H1 (cell line): ENCODE results near the gene TNIP1. TPM values are rescaled to one million over a fixed set of nuclear protein-coding genes. Genes with fewer than 3 reads are reported as not detected.

Experiments used
- CTCF ChIA-PET: fragments of 300-600 bp; sonication (Branson Sonifier 250); formaldehyde crosslinking; loops from one replicate; lab custom pipeline; 2021; ENCODE audit not compliant: partially characterized antibody; lab: Charles Lee
- POLR2A ChIA-PET: fragments of 300-600 bp; sonication (Branson Sonifier 250); formaldehyde crosslinking; loops from one replicate; lab custom pipeline; 2021; ENCODE audit warnings: inconsistent platforms; ENCODE audit not compliant: partially characterized antibody; lab: Charles Lee
- DNase-seq, 2 experiments: peaks; one replicate each; pipeline versions ENCODE4 v3.0.0 to v3.0.0-alpha.2; 2010 to 2022; ENCODE audit warnings: low spot score in 2 of 2, low read depth in 1 of 2, mixed read lengths in 1 of 2
- FAIRE-seq: peaks from 2 replicates; lab custom pipeline; 2011; peaks lifted over from hg19 to GRCh38; lab: Jason Lieb, UNC
- H2AFZ ChIP-seq: 2 replicates; pipeline ENCODE4 v1.8.1; 2012; ENCODE audit warnings: low read length, inconsistent platforms
- H2AK5ac ChIP-seq: 2 replicates; pipeline ENCODE4 v1.6.1; 2013; ENCODE audit warnings: low read depth, low read length
- H2BK120ac ChIP-seq: replicated peaks from 2 replicates; pipeline ENCODE3; 2013; ENCODE audit warnings: low read depth, low read length, inconsistent platforms
- H2BK12ac ChIP-seq: 2 replicates; pipeline ENCODE4 v1.6.1; 2013; ENCODE audit warnings: low read depth, low read length
- H2BK15ac ChIP-seq: 2 replicates; pipeline ENCODE4 v1.6.1; 2013; ENCODE audit warnings: low read length
- H2BK20ac ChIP-seq: 2 replicates; pipeline ENCODE4 v1.6.1; 2013; ENCODE audit warnings: low read length
- H2BK5ac ChIP-seq: 2 replicates; pipeline ENCODE4 v1.6.1; 2013; ENCODE audit warnings: low read depth, low read length
- H3K14ac ChIP-seq: 2 replicates; pipeline ENCODE4 v1.6.1; 2013; ENCODE audit warnings: inconsistent platforms; ENCODE audit not compliant: insufficient read length
- H3K18ac ChIP-seq: 2 replicates; pipeline ENCODE4 v1.6.1; 2013; ENCODE audit warnings: low read length; ENCODE audit errors: extremely low read depth
- H3K23ac ChIP-seq: 2 replicates; pipeline ENCODE4 v1.6.1; 2013; ENCODE audit warnings: inconsistent platforms; ENCODE audit not compliant: insufficient read length
- H3K23me2 ChIP-seq: 2 replicates; pipeline ENCODE4 v1.6.1; 2013; ENCODE audit warnings: low read depth, low read length
- H3K27ac ChIP-seq: 2 replicates; pipeline ENCODE4 v1.6.1; 2011; ENCODE audit warnings: low read depth, low read length, inconsistent platforms
- H3K27me3 ChIP-seq, 4 experiments: replicated peaks in 1 of 4; 1 replicate in 1 of 4; 2 replicates in 3 of 4; pipeline versions ENCODE4 v1.6.1 to v1.8.1; 2011 to 2013; ENCODE audit warnings: low read length in 3 of 4, mild to moderate bottlenecking in 3 of 4, inconsistent platforms in 2 of 4, mixed read lengths in 2 of 4, moderate library complexity in 1 of 4; ENCODE audit not compliant: control insufficient read depth in 3 of 4, insufficient read depth in 3 of 4; ENCODE audit errors: extremely low read depth in 1 of 4
- H3K36me3 ChIP-seq, 4 experiments: 2 replicates each; pipeline versions ENCODE4 v1.6.1 to v1.8.1; 2011 to 2013; ENCODE audit warnings: mild to moderate bottlenecking in 4 of 4, low read length in 3 of 4, moderate library complexity in 2 of 4, control low read depth in 1 of 4, inconsistent platforms in 1 of 4; ENCODE audit not compliant: insufficient read depth in 4 of 4, control insufficient read depth in 2 of 4
- H3K4ac ChIP-seq: replicated peaks from 2 replicates; pipeline ENCODE3; 2013; ENCODE audit warnings: low read length, low read depth, mixed read lengths, inconsistent platforms; ENCODE audit not compliant: insufficient read length
- H3K4me1 ChIP-seq, 4 experiments: replicated peaks in 1 of 4; 1 replicate in 1 of 4; 2 replicates in 3 of 4; pipeline versions ENCODE4 v1.6.1 to v1.8.1; 2011 to 2013; ENCODE audit warnings: low read length in 3 of 4, inconsistent platforms in 2 of 4, mixed read lengths in 1 of 4; ENCODE audit not compliant: insufficient read depth in 4 of 4, control insufficient read depth in 3 of 4
- H3K4me2 ChIP-seq, 2 experiments: 2 replicates each; pipeline versions ENCODE4 v1.6.1 to v1.8.1; 2011 to 2013; ENCODE audit warnings: low read depth in 2 of 2, low read length in 2 of 2, control low read depth in 1 of 2, inconsistent platforms in 1 of 2, mild to moderate bottlenecking in 1 of 2; ENCODE audit not compliant: insufficient read depth in 1 of 2
- H3K4me3 ChIP-seq, 4 experiments: fragments of 200-600, 300-600 bp in 1 of 4; sonication (generic), shearing (Covaris generic), sonication (Bioruptor Twin) in 1 of 4; 2 replicates each; pipeline versions ENCODE4 v1.5.1 to v1.8.1; 2011 to 2016; ENCODE audit warnings: low read length in 4 of 4, low read depth in 3 of 4, control low read depth in 2 of 4, inconsistent platforms in 2 of 4, mild to moderate bottlenecking in 2 of 4, mixed read lengths in 1 of 4, moderate library complexity in 1 of 4; ENCODE audit not compliant: insufficient read depth in 2 of 4; ENCODE audit errors: extremely low read depth in 1 of 4
- H3K56ac ChIP-seq: replicated peaks from 2 replicates; pipeline ENCODE3; 2013; ENCODE audit warnings: low read depth, mild to moderate bottlenecking, mixed read lengths, low read length, inconsistent platforms; ENCODE audit not compliant: insufficient read length
- H3K79me1 ChIP-seq: 2 replicates; pipeline ENCODE4 v1.6.1; 2013; ENCODE audit warnings: low read depth, low read length, control low read depth
- H3K79me2 ChIP-seq, 2 experiments: 2 replicates each; pipeline versions ENCODE4 v1.6.1 to v1.8.1; 2012 to 2013; ENCODE audit warnings: low read length in 2 of 2, mild to moderate bottlenecking in 2 of 2, inconsistent platforms in 1 of 2; ENCODE audit not compliant: insufficient read depth in 2 of 2, control insufficient read depth in 1 of 2
- H3K9ac ChIP-seq, 4 experiments: replicated peaks in 1 of 4; 1 replicate in 1 of 4; 2 replicates in 3 of 4; pipeline versions ENCODE4 v1.6.1 to v1.8.1; 2011 to 2013; ENCODE audit warnings: low read depth in 3 of 4, low read length in 3 of 4, control low read depth in 2 of 4, mild to moderate bottlenecking in 2 of 4, moderate library complexity in 2 of 4, inconsistent platforms in 1 of 4; ENCODE audit errors: extremely low read depth in 1 of 4
- H3K9me3 ChIP-seq, 2 experiments: 2 replicates each; pipeline versions ENCODE4 v1.6.1 to v1.8.1; 2012 to 2013; ENCODE audit warnings: mild to moderate bottlenecking in 2 of 2, moderate library complexity in 2 of 2, control low read depth in 1 of 2, inconsistent platforms in 1 of 2, low read depth in 1 of 2, low read length in 1 of 2, mixed read lengths in 1 of 2; ENCODE audit not compliant: insufficient read depth in 2 of 2
- H4K20me1 ChIP-seq, 2 experiments: replicated peaks in 1 of 2; 2 replicates each; pipeline versions ENCODE3 to v1.8.1; 2011 to 2013; ENCODE audit warnings: inconsistent platforms in 2 of 2, low read length in 2 of 2, mild to moderate bottlenecking in 1 of 2; ENCODE audit not compliant: insufficient read depth in 2 of 2, control insufficient read depth in 1 of 2
- H4K5ac ChIP-seq: 2 replicates; pipeline ENCODE4 v1.6.1; 2013; ENCODE audit warnings: low read length, low read depth, mixed read lengths, inconsistent platforms; ENCODE audit not compliant: insufficient read length
- H4K8ac ChIP-seq: 2 replicates; pipeline ENCODE4 v1.8.0; 2013; ENCODE audit warnings: mild to moderate bottlenecking, moderate library complexity, low read length, inconsistent platforms; ENCODE audit not compliant: insufficient read depth; ENCODE audit errors: extremely low read depth
- H4K91ac ChIP-seq: replicated peaks from 2 replicates; pipeline ENCODE3; 2013; ENCODE audit warnings: low read length, mixed read lengths, inconsistent platforms; ENCODE audit not compliant: insufficient read length
- ASH2L ChIP-seq: fragments of 200-600, 300-600 bp; sonication (generic); IDR thresholded peaks from one replicate; pipeline ENCODE4 v1.7.1; 2017; ENCODE audit warnings: low read length
- ATF2 ChIP-seq: IDR thresholded peaks from 2 replicates; pipeline ENCODE4 v1.6.1; 2012; ENCODE audit warnings: low read length, inconsistent platforms
- CHD1 ChIP-seq: IDR thresholded peaks from 2 replicates; pipeline ENCODE4 v1.6.1; 2012; ENCODE audit warnings: low read depth, low read length, improper control_type of control experiment
- EGR1 ChIP-seq: IDR thresholded peaks from 2 replicates; pipeline ENCODE4 v1.6.1; 2011; ENCODE audit warnings: low read depth, low read length, borderline replicate concordance
- HDAC2 ChIP-seq, 2 experiments: fragments of 300-600 bp in 1 of 2; sonication (generic) in 1 of 2; IDR thresholded peaks; 2 replicates each; pipeline ENCODE4 v1.6.1; 2011 to 2012; ENCODE audit warnings: low read depth in 2 of 2, low read length in 2 of 2, mild to moderate bottlenecking in 2 of 2, moderate library complexity in 2 of 2, borderline replicate concordance in 1 of 2, inconsistent platforms in 1 of 2
- KDM5A ChIP-seq: fragments of 200-600 bp; IDR thresholded peaks from 2 replicates; pipeline ENCODE4 v1.7.1; 2012; ENCODE audit warnings: mild to moderate bottlenecking, low read length, inconsistent platforms, mixed read lengths
- NANOG ChIP-seq: IDR thresholded peaks from 2 replicates; pipeline ENCODE4 v1.6.1; 2011; ENCODE audit warnings: low read length, low read depth, mild to moderate bottlenecking, inconsistent platforms; ENCODE audit not compliant: insufficient read depth, poor library complexity, severe bottlenecking
- POLR2A ChIP-seq, 2 experiments: IDR thresholded peaks; 1 replicate in 1 of 2; 2 replicates in 1 of 2; pipeline ENCODE4 v1.6.1; 2011; ENCODE audit warnings: low read depth in 2 of 2, low read length in 2 of 2, mild to moderate bottlenecking in 2 of 2; ENCODE audit errors: control extremely low read depth in 1 of 2
- SIX5 ChIP-seq: IDR thresholded peaks from 2 replicates; pipeline ENCODE4 v1.6.1; 2011; ENCODE audit warnings: mild to moderate bottlenecking, low read depth, low read length
- TBP ChIP-seq: IDR thresholded peaks from 2 replicates; pipeline ENCODE4 v1.6.1; 2011; ENCODE audit warnings: low read depth, low read length, improper control_type of control experiment
- TCF12 ChIP-seq: IDR thresholded peaks from 2 replicates; pipeline ENCODE4 v1.6.1; 2011; ENCODE audit warnings: low read depth, mild to moderate bottlenecking, low read length
- USF2 ChIP-seq: IDR thresholded peaks from 2 replicates; pipeline ENCODE4 v1.6.1; 2011; ENCODE audit warnings: low read length, improper control_type of control experiment
- WGBS, 2 experiments: shearing (Covaris generic) in 1 of 2; methylation state at CpG; one replicate each; pipeline versions ENCODE4 v1.1.6 to v1.1.7; 2013 to 2015; ENCODE audit warnings: low lambda C conversion rate in 2 of 2, mixed read lengths in 2 of 2, inconsistent platforms in 1 of 2, low coverage in 1 of 2, missing lambda C conversion rate in 1 of 2; ENCODE audit not compliant: insufficient replicate concordance in 2 of 2, insufficient coverage in 1 of 2, insufficient read length in 1 of 2; ENCODE audit errors: extremely low coverage in 1 of 2, missing lambda C conversion rate in 1 of 2; 5-methylcytosine and 5-hydroxymethylcytosine counted together
- polyA plus RNA-seq, 7 experiments: library from polyadenylated mRNA; depleted of rRNA in 3 of 7; stranded (reverse) in 5 of 7; unstranded in 2 of 7; fragments of >200 nt in 5 of 7; fragments of 200-250 nt in 2 of 7; gene quantifications; 1 replicate in 5 of 7; 2 replicates in 1 of 7; 4 replicates in 1 of 7; pipeline versions ENCODE4 v1.2.1 to v1.2.3, GENCODE V29; 2011 to 2013; ENCODE audit warnings: missing spikeins in 2 of 7, mixed read lengths in 2 of 7
- total RNA-seq: library from RNA; stranded (reverse); fragmentation: NEBNext Ultra II Directional; extraction: Animal tissue kit (Norgen Biotek cat#: 25700); gene quantifications from 2 replicates; pipeline ENCODE4 v1.2.1, GENCODE V29; 2021

The TNIP1 gene
- total and polyA plus RNA-seq, 2 of the 8 experiments (the other 6 are each of a cell fraction or from before 2014, with no cell fraction given): 14.2 to 31.9 TPM

GRCh38 chr5:151038801-151039238 is 42.0 kb downstream of the TNIP1 start:
- no peaks in the 10 kb centered on the region for H3K4me1 ChIP-seq
- H4K8ac ChIP-seq: no peak overlapping the region
- no peak overlapping the region for H3K4ac ChIP-seq
- no peaks in the 10 kb centered on the region for H3K23me2 ChIP-seq
- H4K5ac ChIP-seq: no peak overlapping the region
- H3K36me3 ChIP-seq: peaks cover 6 to 25% (median 14%) of the 10 kb centered on the region in 4 experiments; a peak in 6 of 8 replicates
- no peak overlapping the region for H2BK5ac ChIP-seq
- WGBS, 2 experiments: 89% methylated on average over 7 of the region's 7 CpGs; no CpG with 5 or more reads in 1 of the 2 experiments
- no peak overlapping the region for H3K23ac ChIP-seq
- no peak overlapping the region for H2AFZ ChIP-seq
- H3K56ac ChIP-seq: no peak overlapping the region
- no peak overlapping the region for H3K18ac ChIP-seq
- no peak overlapping the region for H4K91ac ChIP-seq
- no peaks in the 10 kb centered on the region for H3K79me2 ChIP-seq
- no peak overlapping the region for H2BK120ac ChIP-seq
- ChIA-PET CTCF (interaction anchor here (1.3 to 10.2 kb wide), 4 partner anchors 12 to 36 kb away, joined by 3 to 157 read pairs (median 18); no protein-coding TSS in a partner anchor), POLR2A (interaction anchor here (1.2 to 1.5 kb wide), 2 partner anchors 13 to 18 kb away, joined by 4 to 5 read pairs; partner anchors contain the start of gene GPX3)
- no peak overlapping the region for H3K9ac ChIP-seq
- H3K4me2 ChIP-seq: no peak overlapping the region
- no peak overlapping the region for H3K27ac ChIP-seq
- no peaks in the 10 kb centered on the region for H3K27me3 ChIP-seq
- no peak overlapping the region for H2AK5ac ChIP-seq
- H3K14ac ChIP-seq: no peak overlapping the region
- no peak overlapping the region for H2BK15ac ChIP-seq
- TF ChIP-seq EGR1: no peak
- TF ChIP-seq TCF12: no peak
- no peak for TF ChIP-seq POLR2A (IDR thresholded peaks at IDR 0.05; ENCODE audit: control extremely low read depth in 1 of 2, low read depth in 2 of 2, low read length in 2 of 2)
- no peak for TF ChIP-seq ATF2
- TF ChIP-seq ASH2L: no peak
- TF ChIP-seq HDAC2 (IDR thresholded peaks at IDR 0.05; ENCODE audit: borderline replicate concordance in 1 of 2, low read depth in 2 of 2, low read length in 2 of 2): no peak
- TF ChIP-seq SIX5: no peak
- no peak for TF ChIP-seq USF2
- no peak for TF ChIP-seq KDM5A
- TF ChIP-seq NANOG: no peak
- TF ChIP-seq TBP: no peak
- TF ChIP-seq CHD1: no peak
- H2BK12ac ChIP-seq: no peak overlapping the region
- H3K4me3 ChIP-seq: no peak overlapping the region
- no peaks in the 10 kb centered on the region for H3K9me3 ChIP-seq
- FAIRE-seq: no peak
- H2BK20ac ChIP-seq: no peak overlapping the region
- H4K20me1 ChIP-seq: peaks cover 0 to 5% of the 10 kb centered on the region in 2 experiments
- DNase-seq: no peak
- no peaks in the 10 kb centered on the region for H3K79me1 ChIP-seq
